GM23338 (cell line): ENCODE measurements around the gene ANO6. TPM values are rescaled to one million over a fixed set of nuclear protein-coding genes. Genes with fewer than 3 reads are reported as not detected.

ENCODE experiments used
- ATAC-seq: fragments of 200-7000 bp; cut with Tn5 transposase; 3 replicates; pipeline ENCODE4 v1.9.1; 2020
- DNase-seq: peaks from one replicate; pipeline ENCODE4 v3.0.0-alpha.2; 2015; ENCODE audit warnings: low spot score
- H2AFZ ChIP-seq: fragments of 200-600 bp; sonication (generic); 2 replicates; pipeline ENCODE4 v1.8.0; 2016; ENCODE audit warnings: antibody characterized with exemption, mild to moderate bottlenecking, moderate library complexity
- H3F3A ChIP-seq: fragments of 200-600 bp; sonication (generic); replicated peaks from 2 replicates; pipeline ENCODE4 v1.8.0; 2017; ENCODE audit warnings: antibody characterized with exemption, mixed run types, low read depth
- H3K27ac ChIP-seq: fragments of 200-600 bp; sonication (generic); 2 replicates; pipeline ENCODE4 v1.6.1; 2016; ENCODE audit warnings: low read depth
- H3K27me3 ChIP-seq: fragments of 200-600 bp; sonication (generic); 2 replicates; pipeline ENCODE4 v1.8.0; 2016; ENCODE audit warnings: mild to moderate bottlenecking, mixed run types, moderate library complexity; ENCODE audit not compliant: insufficient read depth
- H3K36me3 ChIP-seq: fragments of 200-600 bp; sonication (generic); 2 replicates; pipeline ENCODE4 v1.8.0; 2016; ENCODE audit warnings: mild to moderate bottlenecking; ENCODE audit not compliant: insufficient read depth
- H3K4me1 ChIP-seq: fragments of 200-600 bp; sonication (generic); 2 replicates; pipeline ENCODE4 v1.8.0; 2016; ENCODE audit warnings: mild to moderate bottlenecking, moderate library complexity; ENCODE audit not compliant: insufficient read depth
- H3K4me2 ChIP-seq: fragments of 200-600 bp; sonication (generic); 2 replicates; pipeline ENCODE4 v1.7.1; 2017; ENCODE audit warnings: mixed run types
- H3K4me3 ChIP-seq: fragments of 200-600 bp; sonication (generic); 2 replicates; pipeline ENCODE4 v1.6.1; 2016; ENCODE audit warnings: mixed run types
- H3K79me2 ChIP-seq: fragments of 200-600 bp; sonication (generic); replicated peaks from 2 replicates; pipeline ENCODE4 v1.8.0; 2017; ENCODE audit warnings: mild to moderate bottlenecking; ENCODE audit not compliant: insufficient read depth
- H3K9me2 ChIP-seq: fragments of 200-600 bp; sonication (generic); 2 replicates; pipeline ENCODE4 v1.8.0; 2017; ENCODE audit not compliant: insufficient read depth
- H4K20me1 ChIP-seq: fragments of 200-600 bp; sonication (generic); replicated peaks from 2 replicates; pipeline ENCODE4 v1.8.0; 2017; ENCODE audit warnings: mild to moderate bottlenecking; ENCODE audit not compliant: insufficient read depth
- H3K27ac Mint-ChIP-seq: 2 replicates; pipeline ENCODE4 v1.8.0; 2020; ENCODE audit warnings: inconsistent platforms, mild to moderate bottlenecking, moderate library complexity, mixed read lengths
- H3K27me3 Mint-ChIP-seq: 3 replicates; pipeline ENCODE4 v1.8.0; 2022; ENCODE audit warnings: low read depth, mild to moderate bottlenecking, moderate library complexity, mixed read lengths, inconsistent platforms; ENCODE audit not compliant: insufficient read depth, poor library complexity
- H3K36me3 Mint-ChIP-seq: 3 replicates; pipeline ENCODE4 v1.8.0; 2021; ENCODE audit warnings: low read depth, mild to moderate bottlenecking, inconsistent platforms, moderate library complexity, mixed read lengths
- H3K4me1 Mint-ChIP-seq: 3 replicates; pipeline ENCODE4 v1.8.0; 2020; ENCODE audit warnings: mild to moderate bottlenecking, inconsistent platforms, mixed read lengths
- H3K4me3 Mint-ChIP-seq: 3 replicates; pipeline ENCODE4 v1.8.0; 2021; ENCODE audit warnings: moderate library complexity, mild to moderate bottlenecking, inconsistent platforms, mixed read lengths
- H3K9me3 Mint-ChIP-seq: 3 replicates; pipeline ENCODE4 v1.8.0; 2020; ENCODE audit warnings: moderate library complexity, mild to moderate bottlenecking, inconsistent platforms, mixed read lengths
- CREB1 ChIP-seq: fragments of 250-450 bp; sonication (Bioruptor Pico); IDR thresholded peaks from 2 replicates; pipeline ENCODE4 v1.5.0; 2020; ENCODE audit warnings: low read depth, mild to moderate bottlenecking, moderate library complexity
- EZH2 ChIP-seq: fragments of 200-600 bp; sonication (generic); IDR thresholded peaks from one replicate; pipeline ENCODE4 v1.8.0; 2017; ENCODE audit warnings: antibody characterized with exemption, mild to moderate bottlenecking, low read depth; ENCODE audit not compliant: unreplicated experiment
- EZH2phosphoT487 ChIP-seq: fragments of 200-600 bp; sonication (generic); IDR thresholded peaks from one replicate; pipeline ENCODE4 v1.8.1; 2018; ENCODE audit warnings: antibody characterized with exemption; ENCODE audit not compliant: unreplicated experiment
- JUNB ChIP-seq: IDR thresholded peaks from one replicate; pipeline ENCODE4 v1.6.1; 2016; ENCODE audit warnings: antibody characterized with exemption; ENCODE audit not compliant: unreplicated experiment
- NANOG ChIP-seq: IDR thresholded peaks from 2 replicates; pipeline ENCODE4 v1.6.1; 2016; ENCODE audit warnings: antibody characterized with exemption, borderline replicate concordance
- POLR2AphosphoS5 ChIP-seq: IDR thresholded peaks from 2 replicates; pipeline ENCODE4 v1.6.1; 2016; ENCODE audit warnings: antibody characterized with exemption, low read depth
- STAT1 ChIP-seq: IDR thresholded peaks from one replicate; pipeline ENCODE4 v1.6.1; 2016; ENCODE audit warnings: antibody characterized with exemption; ENCODE audit not compliant: unreplicated experiment
- ZNF114 ChIP-seq: fragments of 250-450 bp; sonication (Bioruptor Pico); IDR thresholded peaks from 2 replicates; pipeline ENCODE4 v1.5.0; 2020; ENCODE audit warnings: mild to moderate bottlenecking, moderate library complexity
- ZNF331 ChIP-seq: fragments of 250-450 bp; sonication (Bioruptor Pico); IDR thresholded peaks from 2 replicates; pipeline ENCODE4 v1.5.0; 2020; ENCODE audit warnings: low read depth, mild to moderate bottlenecking, moderate library complexity
- polyA plus RNA-seq: library from polyadenylated mRNA; unstranded; fragments of >200 nt; fragmentation: Nextera tagmentation; extraction: Ambion mirVana; gene quantifications from 2 replicates; pipeline ENCODE4 v1.2.1, GENCODE V29; 2016
- total RNA-seq: library from RNA; depleted of rRNA; stranded (reverse); fragments of >200 nt; shearing (Covaris generic); gene quantifications from 2 replicates; pipeline ENCODE4 v1.2.3, GENCODE V29; 2014
- TF ChIP-seq, protein P1 (sequence below): IDR thresholded peaks from one replicate; pipeline ENCODE4 v1.6.1; 2018; ENCODE audit warnings: antibody characterized with exemption; ENCODE audit not compliant: unreplicated experiment
- TF ChIP-seq, protein P2 (sequence below), 2 experiments: fragments of 200-600 bp in 1 of 2; sonication (generic) in 1 of 2; conservative IDR thresholded peaks; 2 replicates each; pipeline versions ENCODE4 v1.5.1 to v1.6.1; 2016 to 2017; ENCODE audit warnings: antibody characterized with exemption in 2 of 2, low read depth in 2 of 2, mild to moderate bottlenecking in 2 of 2, moderate library complexity in 1 of 2
- TF ChIP-seq, protein P3 (sequence below): IDR thresholded peaks from 2 replicates; pipeline ENCODE4 v1.6.1; 2016; ENCODE audit warnings: antibody characterized with exemption
- TF ChIP-seq, protein P4 (sequence below): fragments of 250-450 bp; sonication (Bioruptor Pico); IDR thresholded peaks from 2 replicates; pipeline ENCODE4 v1.5.0; 2020; ENCODE audit warnings: mild to moderate bottlenecking, moderate library complexity

Gene ANO6
- total and polyA plus RNA-seq, 2 experiments from 2014 or later: 21.1 to 48.9 TPM

DNA sequence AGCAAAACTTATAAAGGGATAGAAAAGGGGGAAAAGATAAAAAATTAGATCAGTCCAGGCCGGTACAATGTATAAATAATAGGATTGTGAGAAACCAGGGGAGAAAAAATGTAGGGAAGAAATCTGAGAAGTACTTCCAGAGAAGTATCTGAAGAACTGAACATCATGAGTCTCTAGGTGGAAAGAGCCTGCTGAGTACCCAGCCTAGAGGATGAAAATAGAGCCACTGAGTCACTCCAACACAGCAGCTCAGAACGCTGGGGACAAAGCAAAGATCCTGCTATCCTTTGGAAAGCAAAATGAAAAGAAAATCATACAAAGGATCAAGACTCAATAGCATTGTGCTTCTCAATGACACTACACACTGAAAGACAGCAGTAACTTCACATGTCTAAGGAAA lies 138.0 kb downstream of the ANO6 start:
- Histone ChIP-seq H3K79me2 (no peaks in the 10 kb centered on the region), H3K4me3 (no peak overlapping the region), H3K27me3 (no peaks in the 10 kb centered on the region), H3F3A (no peaks in the 10 kb centered on the region), H3K36me3 (peaks cover 11% of the 10 kb centered on the region), H4K20me1 (no peaks in the 10 kb centered on the region), H2AFZ (no peak overlapping the region), H3K9me2 (no peaks in the 10 kb centered on the region), H3K4me2 (peak overlapping the region; percentile 30; the same call in 1 of the 2 replicates), H3K27ac (peak overlapping the region; percentile 40; the same call in 1 of the 2 replicates), H3K4me1 (peaks cover 13% of the 10 kb centered on the region)
- Mint-ChIP-seq H3K27me3 (peaks cover 5% of the 10 kb centered on the region), H3K4me3 (no peak overlapping the region), H3K27ac (peak overlapping the region; percentile 17; the same call in 1 of the 2 replicates), H3K4me1 (peaks cover 11% of the 10 kb centered on the region), H3K9me3 (peaks cover 11% of the 10 kb centered on the region; the same call in 2 of the 3 replicates), H3K36me3 (peaks cover 47% of the 10 kb centered on the region)
- ATAC-seq (no peak), DNase-seq (no peak)
- TF ChIP-seq EZH2phosphoT487 (no peak), ZNF331 (no peak), NANOG (no peak), POLR2AphosphoS5 (no peak), ZNF114 (CRISPR knock-in tag) (no peak), CREB1 (no peak), EZH2 (no peak), STAT1 (no peak), JUNB (no peak)
- TF ChIP-seq, protein P1, sequence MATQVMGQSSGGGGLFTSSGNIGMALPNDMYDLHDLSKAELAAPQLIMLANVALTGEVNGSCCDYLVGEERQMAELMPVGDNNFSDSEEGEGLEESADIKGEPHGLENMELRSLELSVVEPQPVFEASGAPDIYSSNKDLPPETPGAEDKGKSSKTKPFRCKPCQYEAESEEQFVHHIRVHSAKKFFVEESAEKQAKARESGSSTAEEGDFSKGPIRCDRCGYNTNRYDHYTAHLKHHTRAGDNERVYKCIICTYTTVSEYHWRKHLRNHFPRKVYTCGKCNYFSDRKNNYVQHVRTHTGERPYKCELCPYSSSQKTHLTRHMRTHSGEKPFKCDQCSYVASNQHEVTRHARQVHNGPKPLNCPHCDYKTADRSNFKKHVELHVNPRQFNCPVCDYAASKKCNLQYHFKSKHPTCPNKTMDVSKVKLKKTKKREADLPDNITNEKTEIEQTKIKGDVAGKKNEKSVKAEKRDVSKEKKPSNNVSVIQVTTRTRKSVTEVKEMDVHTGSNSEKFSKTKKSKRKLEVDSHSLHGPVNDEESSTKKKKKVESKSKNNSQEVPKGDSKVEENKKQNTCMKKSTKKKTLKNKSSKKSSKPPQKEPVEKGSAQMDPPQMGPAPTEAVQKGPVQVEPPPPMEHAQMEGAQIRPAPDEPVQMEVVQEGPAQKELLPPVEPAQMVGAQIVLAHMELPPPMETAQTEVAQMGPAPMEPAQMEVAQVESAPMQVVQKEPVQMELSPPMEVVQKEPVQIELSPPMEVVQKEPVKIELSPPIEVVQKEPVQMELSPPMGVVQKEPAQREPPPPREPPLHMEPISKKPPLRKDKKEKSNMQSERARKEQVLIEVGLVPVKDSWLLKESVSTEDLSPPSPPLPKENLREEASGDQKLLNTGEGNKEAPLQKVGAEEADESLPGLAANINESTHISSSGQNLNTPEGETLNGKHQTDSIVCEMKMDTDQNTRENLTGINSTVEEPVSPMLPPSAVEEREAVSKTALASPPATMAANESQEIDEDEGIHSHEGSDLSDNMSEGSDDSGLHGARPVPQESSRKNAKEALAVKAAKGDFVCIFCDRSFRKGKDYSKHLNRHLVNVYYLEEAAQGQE: no peak
- TF ChIP-seq, protein P2, sequence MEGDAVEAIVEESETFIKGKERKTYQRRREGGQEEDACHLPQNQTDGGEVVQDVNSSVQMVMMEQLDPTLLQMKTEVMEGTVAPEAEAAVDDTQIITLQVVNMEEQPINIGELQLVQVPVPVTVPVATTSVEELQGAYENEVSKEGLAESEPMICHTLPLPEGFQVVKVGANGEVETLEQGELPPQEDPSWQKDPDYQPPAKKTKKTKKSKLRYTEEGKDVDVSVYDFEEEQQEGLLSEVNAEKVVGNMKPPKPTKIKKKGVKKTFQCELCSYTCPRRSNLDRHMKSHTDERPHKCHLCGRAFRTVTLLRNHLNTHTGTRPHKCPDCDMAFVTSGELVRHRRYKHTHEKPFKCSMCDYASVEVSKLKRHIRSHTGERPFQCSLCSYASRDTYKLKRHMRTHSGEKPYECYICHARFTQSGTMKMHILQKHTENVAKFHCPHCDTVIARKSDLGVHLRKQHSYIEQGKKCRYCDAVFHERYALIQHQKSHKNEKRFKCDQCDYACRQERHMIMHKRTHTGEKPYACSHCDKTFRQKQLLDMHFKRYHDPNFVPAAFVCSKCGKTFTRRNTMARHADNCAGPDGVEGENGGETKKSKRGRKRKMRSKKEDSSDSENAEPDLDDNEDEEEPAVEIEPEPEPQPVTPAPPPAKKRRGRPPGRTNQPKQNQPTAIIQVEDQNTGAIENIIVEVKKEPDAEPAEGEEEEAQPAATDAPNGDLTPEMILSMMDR (conservative IDR thresholded peaks at IDR 0.05; ENCODE audit: low read depth in 2 of 2): no peak
- TF ChIP-seq, protein P3, sequence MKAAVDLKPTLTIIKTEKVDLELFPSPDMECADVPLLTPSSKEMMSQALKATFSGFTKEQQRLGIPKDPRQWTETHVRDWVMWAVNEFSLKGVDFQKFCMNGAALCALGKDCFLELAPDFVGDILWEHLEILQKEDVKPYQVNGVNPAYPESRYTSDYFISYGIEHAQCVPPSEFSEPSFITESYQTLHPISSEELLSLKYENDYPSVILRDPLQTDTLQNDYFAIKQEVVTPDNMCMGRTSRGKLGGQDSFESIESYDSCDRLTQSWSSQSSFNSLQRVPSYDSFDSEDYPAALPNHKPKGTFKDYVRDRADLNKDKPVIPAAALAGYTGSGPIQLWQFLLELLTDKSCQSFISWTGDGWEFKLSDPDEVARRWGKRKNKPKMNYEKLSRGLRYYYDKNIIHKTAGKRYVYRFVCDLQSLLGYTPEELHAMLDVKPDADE: no peak
- TF ChIP-seq, protein P4, sequence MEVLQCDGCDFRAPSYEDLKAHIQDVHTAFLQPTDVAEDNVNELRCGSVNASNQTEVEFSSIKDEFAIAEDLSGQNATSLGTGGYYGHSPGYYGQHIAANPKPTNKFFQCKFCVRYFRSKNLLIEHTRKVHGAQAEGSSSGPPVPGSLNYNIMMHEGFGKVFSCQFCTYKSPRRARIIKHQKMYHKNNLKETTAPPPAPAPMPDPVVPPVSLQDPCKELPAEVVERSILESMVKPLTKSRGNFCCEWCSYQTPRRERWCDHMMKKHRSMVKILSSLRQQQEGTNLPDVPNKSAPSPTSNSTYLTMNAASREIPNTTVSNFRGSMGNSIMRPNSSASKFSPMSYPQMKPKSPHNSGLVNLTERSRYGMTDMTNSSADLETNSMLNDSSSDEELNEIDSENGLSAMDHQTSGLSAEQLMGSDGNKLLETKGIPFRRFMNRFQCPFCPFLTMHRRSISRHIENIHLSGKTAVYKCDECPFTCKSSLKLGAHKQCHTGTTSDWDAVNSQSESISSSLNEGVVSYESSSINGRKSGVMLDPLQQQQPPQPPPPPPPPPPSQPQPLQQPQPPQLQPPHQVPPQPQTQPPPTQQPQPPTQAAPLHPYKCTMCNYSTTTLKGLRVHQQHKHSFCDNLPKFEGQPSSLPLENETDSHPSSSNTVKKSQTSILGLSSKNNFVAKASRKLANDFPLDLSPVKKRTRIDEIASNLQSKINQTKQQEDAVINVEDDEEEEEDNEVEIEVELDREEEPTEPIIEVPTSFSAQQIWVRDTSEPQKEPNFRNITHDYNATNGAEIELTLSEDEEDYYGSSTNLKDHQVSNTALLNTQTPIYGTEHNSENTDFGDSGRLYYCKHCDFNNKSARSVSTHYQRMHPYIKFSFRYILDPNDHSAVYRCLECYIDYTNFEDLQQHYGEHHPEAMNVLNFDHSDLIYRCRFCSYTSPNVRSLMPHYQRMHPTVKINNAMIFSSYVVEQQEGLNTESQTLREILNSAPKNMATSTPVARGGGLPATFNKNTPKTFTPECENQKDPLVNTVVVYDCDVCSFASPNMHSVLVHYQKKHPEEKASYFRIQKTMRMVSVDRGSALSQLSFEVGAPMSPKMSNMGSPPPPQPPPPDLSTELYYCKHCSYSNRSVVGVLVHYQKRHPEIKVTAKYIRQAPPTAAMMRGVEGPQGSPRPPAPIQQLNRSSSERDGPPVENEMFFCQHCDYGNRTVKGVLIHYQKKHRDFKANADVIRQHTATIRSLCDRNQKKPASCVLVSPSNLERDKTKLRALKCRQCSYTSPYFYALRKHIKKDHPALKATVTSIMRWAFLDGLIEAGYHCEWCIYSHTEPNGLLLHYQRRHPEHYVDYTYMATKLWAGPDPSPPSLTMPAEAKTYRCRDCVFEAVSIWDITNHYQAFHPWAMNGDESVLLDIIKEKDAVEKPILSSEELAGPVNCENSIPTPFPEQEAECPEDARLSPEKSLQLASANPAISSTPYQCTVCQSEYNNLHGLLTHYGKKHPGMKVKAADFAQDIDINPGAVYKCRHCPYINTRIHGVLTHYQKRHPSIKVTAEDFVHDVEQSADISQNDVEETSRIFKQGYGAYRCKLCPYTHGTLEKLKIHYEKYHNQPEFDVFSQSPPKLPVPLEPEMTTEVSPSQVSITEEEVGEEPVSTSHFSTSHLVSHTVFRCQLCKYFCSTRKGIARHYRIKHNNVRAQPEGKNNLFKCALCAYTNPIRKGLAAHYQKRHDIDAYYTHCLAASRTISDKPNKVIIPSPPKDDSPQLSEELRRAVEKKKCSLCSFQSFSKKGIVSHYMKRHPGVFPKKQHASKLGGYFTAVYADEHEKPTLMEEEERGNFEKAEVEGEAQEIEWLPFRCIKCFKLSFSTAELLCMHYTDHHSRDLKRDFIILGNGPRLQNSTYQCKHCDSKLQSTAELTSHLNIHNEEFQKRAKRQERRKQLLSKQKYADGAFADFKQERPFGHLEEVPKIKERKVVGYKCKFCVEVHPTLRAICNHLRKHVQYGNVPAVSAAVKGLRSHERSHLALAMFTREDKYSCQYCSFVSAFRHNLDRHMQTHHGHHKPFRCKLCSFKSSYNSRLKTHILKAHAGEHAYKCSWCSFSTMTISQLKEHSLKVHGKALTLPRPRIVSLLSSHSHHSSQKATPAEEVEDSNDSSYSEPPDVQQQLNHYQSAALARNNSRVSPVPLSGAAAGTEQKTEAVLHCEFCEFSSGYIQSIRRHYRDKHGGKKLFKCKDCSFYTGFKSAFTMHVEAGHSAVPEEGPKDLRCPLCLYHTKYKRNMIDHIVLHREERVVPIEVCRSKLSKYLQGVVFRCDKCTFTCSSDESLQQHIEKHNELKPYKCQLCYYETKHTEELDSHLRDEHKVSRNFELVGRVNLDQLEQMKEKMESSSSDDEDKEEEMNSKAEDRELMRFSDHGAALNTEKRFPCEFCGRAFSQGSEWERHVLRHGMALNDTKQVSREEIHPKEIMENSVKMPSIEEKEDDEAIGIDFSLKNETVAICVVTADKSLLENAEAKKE (CRISPR knock-in tag): no peak
